Measurements from ENCODE around the gene LYAR. TPM values are rescaled to one million over a fixed set of nuclear protein-coding genes. Genes with fewer than 3 reads are reported as not detected.

Gene LYAR
- total RNA-seq, 4 donors from 2014 or later = 13.1 to 40.7 (median 15.5) TPM

GRCh38 chr4:4325321-4325720 lies 35.4 kb upstream of the LYAR start:
- ATAC-seq (ENCODE audit: low FRiP score) = no peak
- no peak for DNase-seq (ENCODE audit: low spot score)
- no peak for TF ChIP-seq CTCF (IDR thresholded peaks at IDR 0.05)

GRCh38 chr4:4323705-4324534 lies 34.0 kb upstream of the LYAR start:
- DNase-seq (ENCODE audit: low spot score) (no peak), ATAC-seq (ENCODE audit: low FRiP score) (no peak)
- TF ChIP-seq CTCF (IDR thresholded peaks at IDR 0.05) = no peak

- DNase-seq (ENCODE audit: low spot score) (no peak), ATAC-seq (ENCODE audit: low FRiP score) (no peak)
- TF ChIP-seq CTCF (IDR thresholded peaks at IDR 0.05) = no peak
Observed at GRCh38 chr4:4321951-4322688, 32.2 kb upstream of the LYAR start.

- TF ChIP-seq CTCF (IDR thresholded peaks at IDR 0.05) = no peak
- no peak for DNase-seq (ENCODE audit: low spot score)
- no peak for ATAC-seq (ENCODE audit: low FRiP score)
Observed at GRCh38 chr4:4320951-4321714, 31.2 kb upstream of the LYAR start.

- no peak for DNase-seq (ENCODE audit: low spot score)
- TF ChIP-seq CTCF (IDR thresholded peaks at IDR 0.05) = no peak
- ATAC-seq (ENCODE audit: low FRiP score) = no peak
Observed at GRCh38 chr4:4320528-4320927, 30.6 kb upstream of the LYAR start.

- no peak for TF ChIP-seq CTCF (IDR thresholded peaks at IDR 0.05)
- DNase-seq (ENCODE audit: low spot score) (no peak), ATAC-seq (ENCODE audit: low FRiP score) (no peak)
Observed at GRCh38 chr4:4317496-4318232, 27.7 kb upstream of the LYAR start.
